ENCODE results near the gene PIGZ.

Gene PIGZ

GRCh38 chr3:196995646-196996355 is 27.2 kb upstream of the PIGZ start:
- CTCF ChIA-PET = interaction anchor here (1.4 kb wide), 1 partner anchor 33 kb away, joined by 3 read pairs; the partner anchor contains the start of gene MELTF
- DNase-seq = no peak
- Mint-ChIP-seq H3K36me3 (no peaks in the 10 kb centered on the region), H3K27ac (no peak overlapping the region), H3K9me3 (no peaks in the 10 kb centered on the region), H3K4me3 (no peak overlapping the region), H3K27me3 (peaks cover under 1% of the 10 kb centered on the region), H3K4me1 (no peaks in the 10 kb centered on the region)

- no peaks in the 10 kb centered on the region for H3K9me3 Mint-ChIP-seq
- no peak overlapping the region for H3K4me3 Mint-ChIP-seq
- no peaks in the 10 kb centered on the region for H3K36me3 Mint-ChIP-seq
- DNase-seq = no peak
- no peaks in the 10 kb centered on the region for H3K27me3 Mint-ChIP-seq
- H3K4me1 Mint-ChIP-seq = no peaks in the 10 kb centered on the region
- CTCF ChIA-PET = no interaction called here
- H3K27ac Mint-ChIP-seq = no peak overlapping the region
Observed at GRCh38 chr3:196995027-196995426, 26.4 kb upstream of the PIGZ start.

- Mint-ChIP-seq H3K4me1 (no peaks in the 10 kb centered on the region), H3K9me3 (no peaks in the 10 kb centered on the region), H3K27me3 (no peaks in the 10 kb centered on the region), H3K36me3 (no peaks in the 10 kb centered on the region), H3K4me3 (no peak overlapping the region), H3K27ac (no peak overlapping the region)
- no peak for DNase-seq
- CTCF ChIA-PET = no interaction called here
Observed at GRCh38 chr3:196994056-196994455, 25.4 kb upstream of the PIGZ start.

- Mint-ChIP-seq H3K27me3 (peaks cover 12% of the 10 kb centered on the region), H3K4me1 (no peaks in the 10 kb centered on the region), H3K36me3 (no peaks in the 10 kb centered on the region), H3K4me3 (no peak overlapping the region), H3K9me3 (no peaks in the 10 kb centered on the region), H3K27ac (no peak overlapping the region)
- CTCF ChIA-PET = no interaction called here
- DNase-seq = no peak
Observed at GRCh38 chr3:196992461-196993065, 23.9 kb upstream of the PIGZ start.

- no peak for DNase-seq
- H3K36me3 Mint-ChIP-seq = no peaks in the 10 kb centered on the region
- H3K27me3 Mint-ChIP-seq = peaks cover 15% of the 10 kb centered on the region
- H3K4me1 Mint-ChIP-seq = no peaks in the 10 kb centered on the region
- CTCF ChIA-PET = no interaction called here
- H3K27ac Mint-ChIP-seq = no peak overlapping the region
- H3K9me3 Mint-ChIP-seq = no peaks in the 10 kb centered on the region
- no peak overlapping the region for H3K4me3 Mint-ChIP-seq
Observed at GRCh38 chr3:196991581-196992460, 23.2 kb upstream of the PIGZ start.

GRCh38 chr3:196990601-196991007 is 22.0 kb upstream of the PIGZ start:
- no peaks in the 10 kb centered on the region for H3K4me1 Mint-ChIP-seq
- H3K9me3 Mint-ChIP-seq = no peaks in the 10 kb centered on the region
- no peak overlapping the region for H3K4me3 Mint-ChIP-seq
- no peaks in the 10 kb centered on the region for H3K36me3 Mint-ChIP-seq
- H3K27me3 Mint-ChIP-seq = peaks cover 19% of the 10 kb centered on the region
- H3K27ac Mint-ChIP-seq = no peak overlapping the region
- CTCF ChIA-PET = no interaction called here
- DNase-seq = no peak

- no peak overlapping the region for H3K4me3 Mint-ChIP-seq
- no peaks in the 10 kb centered on the region for H3K9me3 Mint-ChIP-seq
- no peaks in the 10 kb centered on the region for H3K4me1 Mint-ChIP-seq
- no peak overlapping the region for H3K27ac Mint-ChIP-seq
- no peaks in the 10 kb centered on the region for H3K36me3 Mint-ChIP-seq
- CTCF ChIA-PET = interaction anchor here (0.7 kb wide), 1 partner anchor 12 kb away, joined by 3 read pairs; no protein-coding TSS in a partner anchor
- H3K27me3 Mint-ChIP-seq = peaks cover 25% of the 10 kb centered on the region
- DNase-seq = no peak
Observed at GRCh38 chr3:196989721-196990262, 21.2 kb upstream of the PIGZ start.

GRCh38 chr3:196988241-196989029 is 19.8 kb upstream of the PIGZ start:
- DNase-seq = no peak
- Mint-ChIP-seq H3K9me3 (peaks cover 2% of the 10 kb centered on the region), H3K27me3 (peaks cover 25% of the 10 kb centered on the region), H3K27ac (no peak overlapping the region), H3K4me1 (no peaks in the 10 kb centered on the region), H3K4me3 (no peak overlapping the region), H3K36me3 (no peaks in the 10 kb centered on the region)
- CTCF ChIA-PET = interaction anchor here (1.0 kb wide), 1 partner anchor 12 kb away, joined by 3 read pairs; no protein-coding TSS in a partner anchor

- no peak overlapping the region for H3K4me3 Mint-ChIP-seq
- H3K4me1 Mint-ChIP-seq = no peaks in the 10 kb centered on the region
- DNase-seq = no peak
- peaks cover 6% of the 10 kb centered on the region for H3K9me3 Mint-ChIP-seq
- no peaks in the 10 kb centered on the region for H3K36me3 Mint-ChIP-seq
- CTCF ChIA-PET = no interaction called here
- no peak overlapping the region for H3K27ac Mint-ChIP-seq
- H3K27me3 Mint-ChIP-seq = peaks cover 32% of the 10 kb centered on the region
Observed at GRCh38 chr3:196987022-196987421, 18.4 kb upstream of the PIGZ start.

GRCh38 chr3:196985954-196986885 is 17.6 kb upstream of the PIGZ start:
- peaks cover 6% of the 10 kb centered on the region for H3K9me3 Mint-ChIP-seq
- no peak overlapping the region for H3K27ac Mint-ChIP-seq
- H3K4me3 Mint-ChIP-seq = no peak overlapping the region
- no peak for DNase-seq
- no peaks in the 10 kb centered on the region for H3K36me3 Mint-ChIP-seq
- CTCF ChIA-PET = interaction anchor here (0.7 kb wide), 1 partner anchor 18 kb away, joined by 3 read pairs; no protein-coding TSS in a partner anchor
- peaks cover 35% of the 10 kb centered on the region for H3K27me3 Mint-ChIP-seq
- H3K4me1 Mint-ChIP-seq = no peaks in the 10 kb centered on the region

- Mint-ChIP-seq H3K4me3 (no peak overlapping the region), H3K9me3 (peaks cover 6% of the 10 kb centered on the region), H3K36me3 (no peaks in the 10 kb centered on the region), H3K27ac (no peak overlapping the region), H3K27me3 (peaks cover 35% of the 10 kb centered on the region), H3K4me1 (no peaks in the 10 kb centered on the region)
- CTCF ChIA-PET = no interaction called here
- no peak for DNase-seq
Observed at GRCh38 chr3:196985298-196985697, 16.7 kb upstream of the PIGZ start.

GRCh38 chr3:196983186-196983585 is 14.6 kb upstream of the PIGZ start:
- H3K4me3 Mint-ChIP-seq = no peak overlapping the region
- H3K36me3 Mint-ChIP-seq = no peaks in the 10 kb centered on the region
- no peak for DNase-seq
- peaks cover 8% of the 10 kb centered on the region for H3K4me1 Mint-ChIP-seq
- H3K9me3 Mint-ChIP-seq = peaks cover 6% of the 10 kb centered on the region
- no peak overlapping the region for H3K27ac Mint-ChIP-seq
- CTCF ChIA-PET = no interaction called here
- peaks cover 47% of the 10 kb centered on the region for H3K27me3 Mint-ChIP-seq

GRCh38 chr3:196981657-196982056 is 13.0 kb upstream of the PIGZ start:
- no peaks in the 10 kb centered on the region for H3K36me3 Mint-ChIP-seq
- H3K4me1 Mint-ChIP-seq = peaks cover 9% of the 10 kb centered on the region
- peaks cover 6% of the 10 kb centered on the region for H3K9me3 Mint-ChIP-seq
- CTCF ChIA-PET = interaction anchor here (0.8 kb wide), 1 partner anchor 102 kb away, joined by 3 read pairs; no protein-coding TSS in a partner anchor
- no peak overlapping the region for H3K4me3 Mint-ChIP-seq
- no peak overlapping the region for H3K27ac Mint-ChIP-seq
- peaks cover 44% of the 10 kb centered on the region for H3K27me3 Mint-ChIP-seq
- no peak for DNase-seq
